Heart right ventricle (tissue), 16 donors: ENCODE results near the gene WFIKKN2. TPM values are rescaled to one million over a fixed set of nuclear protein-coding genes. Genes with fewer than 3 reads are reported as not detected.

Experiments used
- ATAC-seq, 8 donors: fragments of 200-7000 bp; cut with Tn5 transposase; one replicate each; pipeline ENCODE4 v1.9.1; 2020; ENCODE audit warnings: mild to moderate bottlenecking in 8 of 8, moderate library complexity in 8 of 8, moderate number of reproducible peaks in 1 of 8
- DNase-seq, 2 donors: peaks; one replicate each; pipeline ENCODE4 v3.0.0-alpha.2; 2020
- H3K27ac ChIP-seq, 10 donors: fragments of 200-600 bp; sonication (generic) in 2 of 10; one replicate each; pipeline versions ENCODE4 v1.5.0 to v1.8.0; 2020 to 2022; ENCODE audit warnings: mild to moderate bottlenecking in 3 of 10
- H3K27me3 ChIP-seq, 7 donors: fragments of 200-600 bp; one replicate each; pipeline ENCODE4 v1.8.0; 2021 to 2022; ENCODE audit warnings: mild to moderate bottlenecking in 2 of 7
- H3K36me3 ChIP-seq, 9 donors: fragments of 200-600 bp; sonication (generic) in 1 of 9; one replicate each; pipeline versions ENCODE4 v1.5.0 to v1.8.0; 2020 to 2022; ENCODE audit warnings: mild to moderate bottlenecking in 2 of 9
- H3K4me1 ChIP-seq, 9 donors: fragments of 200-600 bp; sonication (generic) in 1 of 9; one replicate each; pipeline versions ENCODE4 v1.5.0 to v1.8.0; 2020 to 2022; ENCODE audit warnings: mild to moderate bottlenecking in 4 of 9
- H3K4me3 ChIP-seq, 10 donors: fragments of 200-600 bp; sonication (generic) in 2 of 10; one replicate each; pipeline versions ENCODE4 v1.5.0 to v1.8.0; 2020 to 2022; ENCODE audit warnings: mild to moderate bottlenecking in 7 of 10, moderate library complexity in 2 of 10
- H3K9me3 ChIP-seq, 11 donors: fragments of 200-600 bp in 10 of 11; sonication (generic) in 2 of 11; one replicate each; pipeline versions ENCODE4 v1.5.0 to v1.8.0; 2013 to 2022; ENCODE audit warnings: mild to moderate bottlenecking in 2 of 11, control low read depth in 1 of 11, moderate library complexity in 1 of 11
- WGBS, 2 donors: extraction: QIAGEN DNeasy Blood & Tissue Kit; methylation state at CpG; one replicate each; pipeline ENCODE4 v1.1.7; 2013; ENCODE audit warnings: inconsistent platforms in 1 of 2; 5-methylcytosine and 5-hydroxymethylcytosine counted together
- intact Hi-C, 10 donors: fragments of 100-400 bp; cut with DNase I; formaldehyde crosslinking; loops; one replicate each; pipeline versions ENCODE4 v1.11.1 to v1.14.2; 2022
- polyA plus RNA-seq, 2 donors: library from polyadenylated mRNA; stranded (reverse); fragments of 200-250 nt; gene quantifications; one replicate each; pipeline ENCODE4 v1.2.3, GENCODE V29; 2013
- total RNA-seq, 10 donors: library from RNA; stranded (reverse); fragmentation: NEBNext Ultra II Directional in 3 of 10; extraction: Animal tissue kit (Norgen Biotek cat#: 25700) in 3 of 10; gene quantifications; one replicate each; pipeline versions ENCODE4 v1.2.1 to v1.2.4, GENCODE V29; 2021 to 2023
- TF ChIP-seq, protein P1 (sequence below), 9 donors: fragments of 200-600 bp; sonication (generic) in 2 of 9; IDR thresholded peaks; one replicate each; pipeline versions ENCODE4 v1.5.0 to v1.8.0; 2021 to 2022; ENCODE audit warnings: antibody characterized with exemption in 9 of 9, mild to moderate bottlenecking in 5 of 9, moderate library complexity in 1 of 9
- donor health status: Arrhythmogenic right ventricular cardiomyopathy.
- donor health status: ischemic (EF 13 %, LVEDD 7.1; RV severe dilation, severe dysfunction).
- donor health status: healthy with polysubstance abuse.
- donor health status: DM: no; HTN: yes; CAD: no.
- donor health status: DM: no; HTN: no; CAD: no.
- donor health status: ischemic (EF 25% LVEDD 6.9; RV normal size, moderate dysfunction).
- donor health status: ischemic (EF 25% LVEDD 5.7; RV mildly dilated, moderate dysfunction).
- donor health status: healthy.
- donor health status: DM: yes; HTN: yes; CAD: no.
- donor health status: Ischemic cardiomyopathy.
- donor health status: ischemic (EF 35%, LVEDD 5.7; RV mildly dilated, moderate dysfunction).
- donor health status: nonischemic (EF 11% LVEDD 7.7; RV severe dilation, severe dysfunction).
- donor health status: DM: yes; HTN: yes; CAD: no.
- donor health status: PGD.
- donor health status: ischemic (EF 29% LVEDD 5.4; RV normal size, mild dysfunction).
- donor health status: nonischemic (EF 23%, LVEDD 6.1; RV moderate dilation, normal function).

Gene WFIKKN2
- total and polyA plus RNA-seq, 12 donors = 0.10 to 1.7 (median 0.49) TPM

DNA sequence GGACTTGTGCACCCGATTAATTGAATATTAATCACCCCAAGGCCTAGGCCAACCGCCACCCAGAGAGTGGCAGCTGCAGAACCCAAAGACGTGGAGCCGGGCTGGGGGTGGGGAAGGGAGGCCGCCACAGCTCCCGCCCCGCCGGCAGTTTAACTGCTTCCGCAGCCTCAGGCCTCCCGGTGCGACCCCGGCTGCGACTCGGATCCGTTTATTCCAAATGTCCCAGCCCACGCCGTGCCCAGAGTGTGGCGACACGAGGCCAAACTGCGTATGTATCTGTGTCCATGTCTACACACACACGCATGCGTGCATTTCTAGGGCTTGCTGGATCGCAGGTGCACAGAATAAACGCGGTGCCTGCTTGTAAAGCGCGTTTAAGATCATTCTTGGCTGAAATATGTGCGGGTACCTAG is 31.6 kb downstream of the WFIKKN2 start:
- WGBS, 2 donors = 0% methylated on average over 27 to 28 of the region's 28 CpGs
- peak overlapping the region; percentile 67 to 97 (median 84) for H3K4me3 ChIP-seq
- TF ChIP-seq, protein P1, sequence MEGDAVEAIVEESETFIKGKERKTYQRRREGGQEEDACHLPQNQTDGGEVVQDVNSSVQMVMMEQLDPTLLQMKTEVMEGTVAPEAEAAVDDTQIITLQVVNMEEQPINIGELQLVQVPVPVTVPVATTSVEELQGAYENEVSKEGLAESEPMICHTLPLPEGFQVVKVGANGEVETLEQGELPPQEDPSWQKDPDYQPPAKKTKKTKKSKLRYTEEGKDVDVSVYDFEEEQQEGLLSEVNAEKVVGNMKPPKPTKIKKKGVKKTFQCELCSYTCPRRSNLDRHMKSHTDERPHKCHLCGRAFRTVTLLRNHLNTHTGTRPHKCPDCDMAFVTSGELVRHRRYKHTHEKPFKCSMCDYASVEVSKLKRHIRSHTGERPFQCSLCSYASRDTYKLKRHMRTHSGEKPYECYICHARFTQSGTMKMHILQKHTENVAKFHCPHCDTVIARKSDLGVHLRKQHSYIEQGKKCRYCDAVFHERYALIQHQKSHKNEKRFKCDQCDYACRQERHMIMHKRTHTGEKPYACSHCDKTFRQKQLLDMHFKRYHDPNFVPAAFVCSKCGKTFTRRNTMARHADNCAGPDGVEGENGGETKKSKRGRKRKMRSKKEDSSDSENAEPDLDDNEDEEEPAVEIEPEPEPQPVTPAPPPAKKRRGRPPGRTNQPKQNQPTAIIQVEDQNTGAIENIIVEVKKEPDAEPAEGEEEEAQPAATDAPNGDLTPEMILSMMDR (IDR thresholded peaks at IDR 0.05) = peak in 1 of 9 donors; percentile 1
- peaks cover 0 to 20% (median 5%) of the 10 kb centered on the region in 9 donors for H3K36me3 ChIP-seq
- no peaks in the 10 kb centered on the region for H3K27me3 ChIP-seq
- ATAC-seq (peak; percentile 12 to 53 (median 42)), DNase-seq (peak; percentile 60 to 63)
- intact Hi-C loops = loop anchor here in 8 of 10 donors (1.0 to 5.0 kb wide), 11 partner anchors 35 to 254 kb away; partner anchors contain the start of gene SPAG9 (in 1 of the 8)
- H3K4me1 ChIP-seq = peaks cover 0 to 57% (median 43%) of the 10 kb centered on the region in 9 donors
- H3K27ac ChIP-seq = peak overlapping the region; percentile 98 to 100 (median 100)
- H3K9me3 ChIP-seq = no peaks in the 10 kb centered on the region

DNA sequence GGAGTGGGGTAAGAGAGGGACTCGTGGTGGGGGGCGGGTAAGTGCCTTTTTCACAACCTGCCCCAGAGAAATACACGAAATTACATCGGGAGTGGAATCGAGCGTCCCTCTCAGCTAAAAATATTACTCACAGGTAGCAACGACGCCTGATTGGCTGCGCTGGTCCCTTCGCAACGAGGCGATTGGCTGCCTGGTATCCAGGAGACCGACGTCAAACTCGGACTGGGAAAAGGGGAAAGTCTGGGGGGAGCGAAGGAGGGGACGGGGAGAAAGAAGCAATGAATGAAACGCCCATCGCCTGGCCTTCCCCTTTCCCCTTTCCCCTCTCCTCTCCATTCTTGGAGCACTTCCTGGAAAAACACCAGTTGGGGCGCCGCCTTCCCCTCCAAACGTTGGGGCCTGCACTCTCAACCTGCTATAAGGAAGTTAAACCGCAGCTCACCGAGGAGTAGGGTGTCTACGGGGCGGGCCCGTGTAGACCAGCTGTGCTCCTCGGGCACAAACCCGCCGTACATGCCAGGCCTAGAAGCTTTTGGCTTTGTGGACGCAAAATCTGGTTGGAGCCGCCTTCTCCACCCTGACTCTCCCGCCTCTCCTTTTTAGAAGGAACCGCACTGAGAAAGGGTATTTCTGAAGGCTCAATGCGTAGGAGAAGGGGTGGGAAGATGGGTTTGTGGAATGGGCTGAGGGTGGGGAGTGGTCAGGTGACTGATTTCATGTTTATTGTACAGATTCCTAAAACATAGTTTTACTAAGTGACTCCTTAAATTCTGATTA is 32.2 kb downstream of the WFIKKN2 start:
- Histone ChIP-seq H3K27ac (peak overlapping the region; percentile 98 to 100 (median 100)), H3K9me3 (no peaks in the 10 kb centered on the region), H3K36me3 (peaks cover 0 to 14% (median 5%) of the 10 kb centered on the region in 9 donors), H3K4me3 (peak overlapping the region; percentile 67 to 97 (median 84)), H3K27me3 (no peaks in the 10 kb centered on the region), H3K4me1 (peaks cover 0 to 57% (median 43%) of the 10 kb centered on the region in 9 donors)
- TF ChIP-seq, protein P1 (IDR thresholded peaks at IDR 0.05) = no peak
- 1% methylated on average over 35 of the region's 35 CpGs for WGBS, 2 donors
- peak; percentile 68 to 92 (median 82) for ATAC-seq
- peak; percentile 89 to 97 for DNase-seq
- intact Hi-C loops = loop anchor here in 8 of 10 donors (2.0 to 5.0 kb wide), 9 partner anchors 35 to 253 kb away; partner anchors contain the start of gene SPAG9 (in 1 of the 8)

DNA sequence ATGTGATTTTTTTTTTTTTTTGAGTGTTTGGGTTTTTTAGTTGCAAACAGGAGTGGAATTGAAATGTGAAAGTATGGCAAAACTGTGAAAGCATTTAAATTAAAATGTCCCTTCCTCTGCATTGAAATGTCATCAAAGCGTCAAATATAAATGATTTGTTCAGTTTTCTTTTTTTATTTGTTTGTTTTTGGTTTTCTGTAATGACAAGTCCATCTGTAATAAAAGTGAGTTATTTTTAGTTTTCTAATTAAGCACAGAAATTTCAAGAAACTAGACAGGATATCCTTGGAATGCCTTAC is 32.7 kb downstream of the WFIKKN2 start:
- 3 to 14% methylated on average over 1 of the region's 1 CpG for WGBS, 2 donors
- H3K36me3 ChIP-seq = peaks cover 0 to 9% (median 3%) of the 10 kb centered on the region in 9 donors
- H3K27me3 ChIP-seq = no peaks in the 10 kb centered on the region
- H3K27ac ChIP-seq = peak overlapping the region; percentile 98 to 100 (median 100)
- H3K4me3 ChIP-seq = peak overlapping the region; percentile 67 to 97 (median 84)
- peaks cover 0 to 57% (median 43%) of the 10 kb centered on the region in 9 donors for H3K4me1 ChIP-seq
- ATAC-seq (no peak), DNase-seq (no peak)
- no peaks in the 10 kb centered on the region for H3K9me3 ChIP-seq
- TF ChIP-seq, protein P1 (IDR thresholded peaks at IDR 0.05) = no peak
- intact Hi-C loops = loop anchor here in 6 of 10 donors (5.0 kb wide), 3 partner anchors 34 to 64 kb away; no protein-coding TSS in a partner anchor

- Histone ChIP-seq H3K4me3 (peak overlapping the region in 9 of 10 donors; percentile 67 to 97 (median 88)), H3K9me3 (no peaks in the 10 kb centered on the region), H3K36me3 (peaks cover 0 to 4% (median 0%) of the 10 kb centered on the region in 9 donors), H3K4me1 (peaks cover 0 to 53% (median 38%) of the 10 kb centered on the region in 9 donors), H3K27ac (peak overlapping the region in 9 of 10 donors; percentile 98 to 100 (median 100)), H3K27me3 (no peaks in the 10 kb centered on the region)
- no peak for DNase-seq
- no peak for ATAC-seq
- intact Hi-C loops = loop anchor here in 6 of 10 donors (5.0 kb wide), 3 partner anchors 34 to 64 kb away; no protein-coding TSS in a partner anchor
- TF ChIP-seq, protein P1 (IDR thresholded peaks at IDR 0.05) = no peak
- 59 to 79% methylated on average over 1 of the region's 1 CpG for WGBS, 2 donors
Observed at GRCh38 chr17:50868602-50869001, 33.2 kb downstream of the WFIKKN2 start.
